Measurements from ENCODE around the gene UBE2J2. TPM values are rescaled to one million over a fixed set of nuclear protein-coding genes. Genes with fewer than 3 reads are reported as not detected.

Gene UBE2J2
- total and polyA plus RNA-seq, 2 of the 13 experiments (the other 11 are each of a cell fraction or from before 2014, with no cell fraction given) = 25.4 to 29.4 TPM

GRCh38 chr1:1308756-1309250, 35.1 kb upstream of the UBE2J2 start (continued):
- TF ChIP-seq ZFP37 (CRISPR knock-in tag; IDR thresholded peaks at IDR 0.05; ENCODE audit: borderline replicate concordance) = no peak
- no peak for TF ChIP-seq ZNF574 (CRISPR knock-in tag; IDR thresholded peaks at IDR 0.05)
- TF ChIP-seq ZNF329 (CRISPR knock-in tag; IDR thresholded peaks at IDR 0.05; ENCODE audit: low read depth) = no peak
- no peak for TF ChIP-seq ZNF468 (CRISPR knock-in tag; IDR thresholded peaks at IDR 0.05)
- no peak for TF ChIP-seq SCMH1 (CRISPR knock-in tag; IDR thresholded peaks at IDR 0.05; ENCODE audit: borderline replicate concordance)
- peak; percentile 72 for TF ChIP-seq KAT7 (CRISPR knock-in tag; IDR thresholded peaks at IDR 0.05; ENCODE audit: borderline replicate concordance)
- 0 out of 2 replicates have a peak, but pooled peaks have one; percentile 5 for TF ChIP-seq ZNF547 (CRISPR knock-in tag; IDR thresholded peaks at IDR 0.05)
- TF ChIP-seq DRAP1 (CRISPR knock-in tag; IDR thresholded peaks at IDR 0.05) = no peak
- no peak for TF ChIP-seq FOXM1 (CRISPR knock-in tag; IDR thresholded peaks at IDR 0.05)
- TF ChIP-seq ZNF737 (CRISPR knock-in tag; IDR thresholded peaks at IDR 0.05; ENCODE audit: borderline replicate concordance) = no peak
- peak; percentile 72 for TF ChIP-seq AGO2 (optimal IDR thresholded peaks at IDR 0.05; ENCODE audit: low read depth, low read length)
- no peak for TF ChIP-seq THAP7 (CRISPR knock-in tag; IDR thresholded peaks at IDR 0.05)
- no peak for TF ChIP-seq ZBTB43 (CRISPR knock-in tag; conservative IDR thresholded peaks at IDR 0.05)
- TF ChIP-seq ZNF557 (CRISPR knock-in tag; IDR thresholded peaks at IDR 0.05) = no peak
- TF ChIP-seq MLXIP (CRISPR knock-in tag; IDR thresholded peaks at IDR 0.05; ENCODE audit: borderline replicate concordance) = no peak
- no peak for TF ChIP-seq FUBP1 (CRISPR knock-in tag; IDR thresholded peaks at IDR 0.05; ENCODE audit: borderline replicate concordance)
- TF ChIP-seq ZNF879 (CRISPR knock-in tag; IDR thresholded peaks at IDR 0.05) = no peak
- TF ChIP-seq ELF4 (CRISPR knock-in tag; IDR thresholded peaks at IDR 0.05; ENCODE audit: borderline replicate concordance) = no peak
- TF ChIP-seq RAD21 (CRISPR knock-in tag; IDR thresholded peaks at IDR 0.05) = peak; percentile 9; the same call in 1 of the 2 replicates
- TF ChIP-seq ZBTB8A (CRISPR knock-in tag; IDR thresholded peaks at IDR 0.05; ENCODE audit: borderline replicate concordance, low read depth) = no peak

Measured in HepG2 (cell line).